Measurements from ENCODE around the gene CDK8.

Gene CDK8

DNA sequence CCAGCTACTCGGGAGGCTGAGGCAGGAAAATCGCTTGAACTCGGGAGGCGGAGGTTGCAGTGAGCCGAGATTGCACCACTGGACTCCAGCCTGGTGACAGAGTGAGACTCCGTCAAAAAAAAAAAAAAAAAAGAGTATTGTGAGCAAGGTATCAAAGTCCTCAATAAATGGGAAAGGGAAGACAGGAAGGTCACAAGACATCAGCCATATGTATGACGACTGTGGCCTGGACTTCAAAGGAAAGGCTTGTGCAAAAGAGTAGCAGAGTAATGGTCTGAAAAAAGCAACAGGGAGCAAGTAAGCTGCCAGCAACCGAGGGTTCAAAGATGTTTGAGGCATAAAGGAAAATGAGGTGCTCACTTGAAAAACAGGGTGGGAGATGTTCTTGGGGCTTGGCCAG, 187.5 kb downstream of the CDK8 start:
- DNase-seq (ENCODE audit: low read depth in 2 of 2) = no peak

GRCh38 chr13:26442541-26442940, 188.6 kb downstream of the CDK8 start:
- no peak for DNase-seq (ENCODE audit: low read depth in 2 of 2)

- no peak for DNase-seq (ENCODE audit: low read depth in 2 of 2)
These were observed 191.2 kb downstream of the CDK8 start for GRCh38 chr13:26445092-26445491.

GRCh38 chr13:26446751-26447150, 192.8 kb downstream of the CDK8 start:
- DNase-seq (ENCODE audit: low read depth in 2 of 2) = no peak

GRCh38 chr13:26448032-26448431, 194.1 kb downstream of the CDK8 start:
- DNase-seq (ENCODE audit: low read depth in 2 of 2) = no peak

DNA sequence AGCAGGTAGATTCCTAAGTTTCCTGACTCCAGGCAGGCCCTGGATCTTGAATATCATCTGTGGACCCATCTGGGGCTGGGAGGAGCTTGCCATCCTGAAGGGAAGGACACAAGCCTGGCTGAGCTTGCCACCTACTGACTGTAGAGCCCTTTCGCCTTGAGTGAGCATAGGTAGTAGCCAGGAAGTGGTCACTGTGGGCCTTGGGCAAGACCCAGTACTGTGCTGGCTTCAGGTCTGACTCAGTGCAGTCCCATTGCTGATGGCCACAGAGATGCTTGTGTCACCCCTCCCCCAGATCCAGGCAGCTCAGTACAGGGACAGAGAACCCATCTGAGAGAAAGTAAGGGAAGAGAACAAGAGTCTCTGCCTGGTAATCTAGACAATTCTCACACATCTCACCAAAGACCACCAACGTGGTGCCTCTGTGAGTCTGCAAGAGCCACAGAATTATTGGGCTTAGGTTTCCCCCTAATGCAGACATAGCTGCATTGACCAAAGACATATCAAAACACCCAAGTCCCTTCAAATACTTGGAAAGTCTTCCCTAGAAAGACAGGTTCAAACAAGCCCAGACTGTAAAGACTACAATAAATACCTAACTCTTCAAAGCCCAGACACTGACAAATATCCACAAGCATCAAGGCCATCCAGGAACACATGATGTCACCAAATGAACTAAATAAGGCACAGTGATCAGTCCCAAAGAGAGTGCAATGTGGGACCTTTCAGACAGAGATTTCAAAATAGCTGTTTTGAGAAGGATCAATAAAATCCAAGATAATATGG, 195.3 kb downstream of the CDK8 start:
- DNase-seq (ENCODE audit: low read depth in 2 of 2) = no peak
